ENCODE measurements around the gene NCAM1. TPM values are rescaled to one million over a fixed set of nuclear protein-coding genes. Genes with fewer than 3 reads are reported as not detected.

Gene NCAM1
- total RNA-seq, 1 experiment from 2014 or later = 0.22 TPM

GRCh38 chr11:112993808-112994207 is 32.6 kb downstream of the NCAM1 start:
- Histone ChIP-seq H3K4me2 (ENCODE audit: low read length) (no peak overlapping the region), H3K79me2 (ENCODE audit: insufficient read depth, low read length) (no peaks in the 10 kb centered on the region), H3K4me3 (replicated peaks in 1 of 2; ENCODE audit: low read depth in 1 of 2, low read length in 2 of 2) (no peak overlapping the region), H3K36me3 (ENCODE audit: control insufficient read depth in 1 of 2, insufficient read depth in 2 of 2, low read length in 2 of 2) (no peaks in the 10 kb centered on the region), H2AFZ (ENCODE audit: low read depth, low read length, poor library complexity, severe bottlenecking) (no peak overlapping the region), H3K27ac (ENCODE audit: low read depth, low read length) (no peak overlapping the region), H3K9ac (ENCODE audit: low read length) (no peak overlapping the region), H3K4me1 (ENCODE audit: control insufficient read depth in 1 of 2, insufficient read depth in 2 of 2, low read length in 2 of 2) (no peaks in the 10 kb centered on the region), H4K20me1 (ENCODE audit: insufficient read depth) (no peaks in the 10 kb centered on the region), H3K9me3 (ENCODE audit: control insufficient read depth in 1 of 2, insufficient read depth in 1 of 2, low read depth in 1 of 2, low read length in 2 of 2) (no peaks in the 10 kb centered on the region), H3K27me3 (ENCODE audit: insufficient read depth, low read length) (peaks cover 27% of the 10 kb centered on the region), H3K9me2 (ENCODE audit: insufficient read depth) (no peaks in the 10 kb centered on the region)
- ChIA-PET CTCF (no interaction called here), RAD21 (ENCODE audit: low non-redundant PET in 1 of 2, low total read pairs in 2 of 2, uncharacterized antibody in 2 of 2, unreplicated experiment in 2 of 2) (no interaction called here), POLR2A (no interaction called here)
- DNase-seq (ENCODE audit: low read depth, low spot score) (no peak), ATAC-seq (no peak)
- TF ChIP-seq ZNF274 (IDR thresholded peaks at IDR 0.05; ENCODE audit: low read depth, low read length) = no peak
- TF ChIP-seq ATF3 (IDR thresholded peaks at IDR 0.05) = no peak
- TF ChIP-seq ELF1 (IDR thresholded peaks at IDR 0.05; ENCODE audit: borderline replicate concordance, low read depth) = no peak
- TF ChIP-seq RAD21 (IDR thresholded peaks at IDR 0.05; ENCODE audit: low read depth) = no peak
- no peak for TF ChIP-seq FOSL1 (IDR thresholded peaks at IDR 0.05; ENCODE audit: low read depth)
- TF ChIP-seq, protein P1, sequence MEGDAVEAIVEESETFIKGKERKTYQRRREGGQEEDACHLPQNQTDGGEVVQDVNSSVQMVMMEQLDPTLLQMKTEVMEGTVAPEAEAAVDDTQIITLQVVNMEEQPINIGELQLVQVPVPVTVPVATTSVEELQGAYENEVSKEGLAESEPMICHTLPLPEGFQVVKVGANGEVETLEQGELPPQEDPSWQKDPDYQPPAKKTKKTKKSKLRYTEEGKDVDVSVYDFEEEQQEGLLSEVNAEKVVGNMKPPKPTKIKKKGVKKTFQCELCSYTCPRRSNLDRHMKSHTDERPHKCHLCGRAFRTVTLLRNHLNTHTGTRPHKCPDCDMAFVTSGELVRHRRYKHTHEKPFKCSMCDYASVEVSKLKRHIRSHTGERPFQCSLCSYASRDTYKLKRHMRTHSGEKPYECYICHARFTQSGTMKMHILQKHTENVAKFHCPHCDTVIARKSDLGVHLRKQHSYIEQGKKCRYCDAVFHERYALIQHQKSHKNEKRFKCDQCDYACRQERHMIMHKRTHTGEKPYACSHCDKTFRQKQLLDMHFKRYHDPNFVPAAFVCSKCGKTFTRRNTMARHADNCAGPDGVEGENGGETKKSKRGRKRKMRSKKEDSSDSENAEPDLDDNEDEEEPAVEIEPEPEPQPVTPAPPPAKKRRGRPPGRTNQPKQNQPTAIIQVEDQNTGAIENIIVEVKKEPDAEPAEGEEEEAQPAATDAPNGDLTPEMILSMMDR (IDR thresholded peaks at IDR 0.05 in 2 of 3, conservative IDR thresholded peaks at IDR 0.05 in 1 of 3; ENCODE audit: borderline replicate concordance in 1 of 3, insufficient read depth in 1 of 3, low read depth in 2 of 3, low read length in 2 of 3) = no peak
- TF ChIP-seq POLR2AphosphoS5 (IDR thresholded peaks at IDR 0.05; ENCODE audit: low read depth, low read length) = no peak
- TF ChIP-seq YY1 (IDR thresholded peaks at IDR 0.05; ENCODE audit: extremely low read depth, insufficient replicate concordance, low read depth, low read length) = no peak
- no peak for TF ChIP-seq CEBPB (IDR thresholded peaks at IDR 0.05; ENCODE audit: low read depth)
- TF ChIP-seq TCF7L2 (IDR thresholded peaks at IDR 0.05; ENCODE audit: borderline replicate concordance, extremely low read depth, insufficient read depth, insufficient read length) = no peak
- TF ChIP-seq SIN3A (IDR thresholded peaks at IDR 0.05; ENCODE audit: low read depth) = no peak
- TF ChIP-seq, protein P2, sequence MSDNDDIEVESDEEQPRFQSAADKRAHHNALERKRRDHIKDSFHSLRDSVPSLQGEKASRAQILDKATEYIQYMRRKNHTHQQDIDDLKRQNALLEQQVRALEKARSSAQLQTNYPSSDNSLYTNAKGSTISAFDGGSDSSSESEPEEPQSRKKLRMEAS (IDR thresholded peaks at IDR 0.05) = no peak
- no peak for TF ChIP-seq ZBTB33 (IDR thresholded peaks at IDR 0.05; ENCODE audit: extremely low read depth, insufficient replicate concordance, low read length)
- TF ChIP-seq CBX3 (IDR thresholded peaks at IDR 0.05; ENCODE audit: low read depth) = no peak
- TF ChIP-seq SRF (IDR thresholded peaks at IDR 0.05; ENCODE audit: low read depth) = no peak
- TF ChIP-seq EGR1 (IDR thresholded peaks at IDR 0.05; ENCODE audit: low read depth) = no peak
- intact Hi-C loops (cut with micrococcal nuclease) = no loop called here
- BruUV-seq (replicated peaks) = no TSS peak
